Ascending aorta (tissue), 2 donors: ENCODE results near the gene XRN2. TPM values are rescaled to one million over a fixed set of nuclear protein-coding genes. Genes with fewer than 3 reads are reported as not detected.

Experiments
- DNase-seq, 2 donors: peaks; one replicate each; pipeline ENCODE4 v3.0.0-alpha.2; 2019; ENCODE audit warnings: low spot score in 2 of 2
- H3K27ac ChIP-seq, 2 donors: fragments of 200-600 bp; sonication (generic); one replicate each; pipeline ENCODE4 v1.5.1; 2016 to 2017; ENCODE audit warnings: mild to moderate bottlenecking in 1 of 2
- H3K27me3 ChIP-seq: fragments of 200-600 bp; sonication (generic); one replicate; pipeline ENCODE4 v1.5.1; 2017
- H3K36me3 ChIP-seq, 2 donors: fragments of 200-600 bp; sonication (generic); one replicate each; pipeline ENCODE4 v1.5.1; 2016
- H3K4me1 ChIP-seq, 2 donors: fragments of 200-600 bp; sonication (generic); one replicate each; pipeline ENCODE4 v1.5.1; 2016 to 2017; ENCODE audit warnings: mild to moderate bottlenecking in 1 of 2
- H3K4me3 ChIP-seq, 2 donors: fragments of 200-600 bp; sonication (generic); one replicate each; pipeline ENCODE4 v1.5.1; 2016 to 2017; ENCODE audit warnings: mild to moderate bottlenecking in 1 of 2
- H3K9me3 ChIP-seq, 2 donors: fragments of 200-600 bp; sonication (generic); one replicate each; pipeline ENCODE4 v1.5.1; 2016
- CTCF ChIP-seq, 3 experiments: fragments of 200-600 bp in 2 of 3; fragments of 450-650 bp in 1 of 3; sonication (generic) in 2 of 3; IDR thresholded peaks; one replicate each; pipeline ENCODE4 v1.5.1; 2016 to 2019; ENCODE audit warnings: antibody characterized with exemption in 3 of 3, mild to moderate bottlenecking in 1 of 3, moderate library complexity in 1 of 3
- intact Hi-C: fragments of 100-400 bp; cut with DNase I; formaldehyde crosslinking; loops from one replicate; pipeline ENCODE4 v1.15.1; 2023
- total RNA-seq: library from RNA; depleted of rRNA; stranded (reverse); fragments of >200 nt; gene quantifications from one replicate; pipeline ENCODE4 v1.1.0, GENCODE V29; 2016

The XRN2 gene
- total RNA-seq, 1 donor from 2014 or later: 19.5 TPM

GRCh38 chr20:21393816-21394519 lies 90.8 kb downstream of the XRN2 start:
- H3K4me3 ChIP-seq: no peak overlapping the region
- peaks cover 28% of the 10 kb centered on the region for H3K27me3 ChIP-seq
- H3K27ac ChIP-seq: no peak overlapping the region
- no peak for DNase-seq
- peaks cover 0 to 7% of the 10 kb centered on the region in 2 donors for H3K36me3 ChIP-seq
- no peak for TF ChIP-seq CTCF (IDR thresholded peaks at IDR 0.05)
- H3K9me3 ChIP-seq: no peaks in the 10 kb centered on the region
- H3K4me1 ChIP-seq: peaks cover 0 to 2% of the 10 kb centered on the region in 2 donors
- intact Hi-C loops: no loop called here

GRCh38 chr20:21394551-21394950 lies 91.4 kb downstream of the XRN2 start:
- intact Hi-C loops: no loop called here
- Histone ChIP-seq H3K9me3 (no peaks in the 10 kb centered on the region), H3K27ac (no peak overlapping the region), H3K4me3 (no peak overlapping the region), H3K4me1 (peaks cover 0 to 2% of the 10 kb centered on the region in 2 donors), H3K36me3 (peaks cover 0 to 4% of the 10 kb centered on the region in 2 donors), H3K27me3 (peaks cover 28% of the 10 kb centered on the region)
- no peak for TF ChIP-seq CTCF (IDR thresholded peaks at IDR 0.05)
- no peak for DNase-seq

GRCh38 chr20:21395051-21395665 lies 92.0 kb downstream of the XRN2 start:
- intact Hi-C loops: no loop called here
- Histone ChIP-seq H3K9me3 (no peaks in the 10 kb centered on the region), H3K27ac (no peak overlapping the region), H3K36me3 (peaks cover 0 to 4% of the 10 kb centered on the region in 2 donors), H3K4me3 (no peak overlapping the region), H3K27me3 (peaks cover 28% of the 10 kb centered on the region), H3K4me1 (peaks cover 0 to 2% of the 10 kb centered on the region in 2 donors)
- no peak for DNase-seq
- TF ChIP-seq CTCF (IDR thresholded peaks at IDR 0.05): no peak

- Histone ChIP-seq H3K9me3 (no peaks in the 10 kb centered on the region), H3K4me3 (peak overlapping the region; percentile 37 to 50)
- DNase-seq: no peak
Observed at GRCh38 chr20:21395666-21396598, 92.8 kb downstream of the XRN2 start.

More at GRCh38 chr20:21395666-21396598, 92.8 kb downstream of the XRN2 start:
- Histone ChIP-seq H3K4me1 (peaks cover 0 to 2% of the 10 kb centered on the region in 2 donors), H3K27ac (no peak overlapping the region), H3K27me3 (peaks cover 28% of the 10 kb centered on the region), H3K36me3 (peaks cover 0 to under 1% of the 10 kb centered on the region in 2 donors)
- TF ChIP-seq CTCF (IDR thresholded peaks at IDR 0.05): no peak
- intact Hi-C loops: no loop called here
